Body of pancreas (tissue), 4 donors: ENCODE measurements around the gene CD46. TPM values are rescaled to one million over a fixed set of nuclear protein-coding genes. Genes with fewer than 3 reads are reported as not detected.
A peak's percentile ranks its signal among the peaks of the same experiment; 100 is the strongest.

ENCODE experiments used
- ATAC-seq: fragments of 150-250 bp; one replicate; pipeline ENCODE4 v1.9.1; 2016
- DNase-seq, 4 donors: peaks; one replicate each; pipeline ENCODE4 v3.0.0-alpha.2; 2019
- H3K27ac ChIP-seq, 4 donors: fragments of 200-600 bp; sonication (generic); 1 replicate in 3 of 4; 2 replicates in 1 of 4; pipeline versions ENCODE4 v1.5.1 to v1.6.1; 2016 to 2019; ENCODE audit warnings: mild to moderate bottlenecking in 1 of 4, mixed read lengths in 1 of 4, moderate library complexity in 1 of 4
- H3K27me3 ChIP-seq, 2 donors: fragments of 200-600 bp; sonication (generic); one replicate each; pipeline ENCODE4 v1.6.0; 2016; ENCODE audit warnings: mild to moderate bottlenecking in 1 of 2
- H3K36me3 ChIP-seq, 2 donors: fragments of 200-600 bp; sonication (generic); replicated peaks in 1 of 2; 2 replicates each; pipeline ENCODE4 v1.5.1; 2016; ENCODE audit warnings: low read depth in 2 of 2; ENCODE audit not compliant: insufficient read depth in 1 of 2
- H3K4me1 ChIP-seq: fragments of 200-600 bp; sonication (generic); one replicate; pipeline ENCODE4 v1.6.0; 2016
- H3K4me3 ChIP-seq, 2 donors: fragments of 200-600 bp; sonication (generic); 1 replicate in 1 of 2; 2 replicates in 1 of 2; pipeline ENCODE4 v1.5.1; 2016 to 2019
- H3K9me3 ChIP-seq, 3 donors: fragments of 200-600 bp; sonication (generic); 1 replicate in 2 of 3; 2 replicates in 1 of 3; pipeline ENCODE4 v1.5.1; 2016
- CTCF ChIP-seq, 7 experiments: fragments of 450-650 bp in 4 of 7; fragments of 200-600 bp in 3 of 7; sonication (generic) in 3 of 7; IDR thresholded peaks; one replicate each; pipeline ENCODE4 v1.5.1; 2016 to 2019; ENCODE audit warnings: antibody characterized with exemption in 7 of 7
- POLR2A ChIP-seq, 3 donors: fragments of 450-650 bp; IDR thresholded peaks; one replicate each; pipeline ENCODE4 v1.6.1; 2016; ENCODE audit warnings: antibody characterized with exemption in 3 of 3, mild to moderate bottlenecking in 2 of 3
- WGBS, 2 donors: methylation state at CpG; one replicate each; pipeline ENCODE4 v1.1.5; 2017; 5-methylcytosine and 5-hydroxymethylcytosine counted together
- intact Hi-C: fragments of 100-400 bp; cut with DNase I; formaldehyde crosslinking; loops from one replicate; pipeline ENCODE4 v1.15.1; 2023
- total RNA-seq, 2 donors: library from RNA; depleted of rRNA; stranded (reverse); fragments of >200 nt; gene quantifications; one replicate each; pipeline ENCODE4 v1.1.0, GENCODE V29; 2016

The CD46 gene
- total RNA-seq, 2 donors from 2014 or later = 162 to 175 TPM

GRCh38 chr1:207815913-207816291 lies 64.0 kb downstream of the CD46 start:
- intact Hi-C loops = no loop called here
- no peak for TF ChIP-seq POLR2A (IDR thresholded peaks at IDR 0.05)
- TF ChIP-seq CTCF (IDR thresholded peaks at IDR 0.05) = no peak
- Histone ChIP-seq H3K27ac (peak overlapping the region in 3 of 4 donors; percentile 26 to 46 (median 44)), H3K4me3 (no peak overlapping the region), H3K27me3 (no peaks in the 10 kb centered on the region), H3K9me3 (no peaks in the 10 kb centered on the region), H3K4me1 (peaks cover 88% of the 10 kb centered on the region), H3K36me3 (peaks cover 0 to 33% of the 10 kb centered on the region in 2 donors)
- 80 to 90% methylated on average over 2 of the region's 2 CpGs for WGBS, 2 donors
- DNase-seq = no peak
- no peak for ATAC-seq

GRCh38 chr1:207817166-207817565 lies 65.3 kb downstream of the CD46 start:
- Histone ChIP-seq H3K9me3 (no peaks in the 10 kb centered on the region), H3K36me3 (peaks cover 0 to 32% of the 10 kb centered on the region in 2 donors), H3K4me3 (no peak overlapping the region), H3K27me3 (no peaks in the 10 kb centered on the region), H3K27ac (peak overlapping the region in 3 of 4 donors; percentile 26 to 46 (median 44)), H3K4me1 (peaks cover 91% of the 10 kb centered on the region)
- DNase-seq (no peak), ATAC-seq (no peak)
- intact Hi-C loops = no loop called here
- 59% methylated on average over 7 of the region's 7 CpGs for WGBS, 2 donors
- TF ChIP-seq CTCF (IDR thresholded peaks at IDR 0.05) (no peak), POLR2A (IDR thresholded peaks at IDR 0.05) (no peak)

- Histone ChIP-seq H3K36me3 (peaks cover 0 to 31% of the 10 kb centered on the region in 2 donors), H3K9me3 (no peaks in the 10 kb centered on the region), H3K4me3 (no peak overlapping the region), H3K27ac (peak overlapping the region; percentile 33 to 99 (median 98)), H3K4me1 (peaks cover 83% of the 10 kb centered on the region), H3K27me3 (no peaks in the 10 kb centered on the region)
- peak in 2 of 4 donors; percentile 47 to 62 for DNase-seq
- ATAC-seq = no peak
- intact Hi-C loops = no loop called here
- 69 to 70% methylated on average over 26 to 42 of the region's 48 CpGs for WGBS, 2 donors
- TF ChIP-seq CTCF (IDR thresholded peaks at IDR 0.05) (no peak), POLR2A (IDR thresholded peaks at IDR 0.05) (no peak)
These were observed 66.2 kb downstream of the CD46 start for GRCh38 chr1:207817778-207818751.

- Histone ChIP-seq H3K4me3 (no peak overlapping the region), H3K9me3 (no peaks in the 10 kb centered on the region), H3K4me1 (peaks cover 74% of the 10 kb centered on the region), H3K27ac (peak overlapping the region; percentile 33 to 99 (median 98)), H3K36me3 (peaks cover 0 to 27% of the 10 kb centered on the region in 2 donors), H3K27me3 (no peaks in the 10 kb centered on the region)
- TF ChIP-seq CTCF (IDR thresholded peaks at IDR 0.05) (no peak), POLR2A (IDR thresholded peaks at IDR 0.05) (no peak)
- no peak for ATAC-seq
- 43 to 48% methylated on average over 18 of the region's 18 CpGs for WGBS, 2 donors
- DNase-seq = no peak
- intact Hi-C loops = no loop called here
These were observed 67.2 kb downstream of the CD46 start for GRCh38 chr1:207818971-207819451.
